H1 (cell line): ENCODE measurements around the gene MYO16. TPM values are rescaled to one million over a fixed set of nuclear protein-coding genes. Genes with fewer than 3 reads are reported as not detected.

ENCODE experiments used
- CTCF ChIA-PET: fragments of 300-600 bp; sonication (Branson Sonifier 250); formaldehyde crosslinking; loops from one replicate; lab custom pipeline; 2021; ENCODE audit not compliant: partially characterized antibody; lab: Charles Lee
- POLR2A ChIA-PET: fragments of 300-600 bp; sonication (Branson Sonifier 250); formaldehyde crosslinking; loops from one replicate; lab custom pipeline; 2021; ENCODE audit warnings: inconsistent platforms; ENCODE audit not compliant: partially characterized antibody; lab: Charles Lee
- DNase-seq, 2 experiments: peaks; one replicate each; pipeline versions ENCODE4 v3.0.0 to v3.0.0-alpha.2; 2010 to 2022; ENCODE audit warnings: low spot score in 2 of 2, low read depth in 1 of 2, mixed read lengths in 1 of 2
- FAIRE-seq: peaks from 2 replicates; lab custom pipeline; 2011; peaks lifted over from hg19 to GRCh38; lab: Jason Lieb, UNC
- H2AFZ ChIP-seq: 2 replicates; pipeline ENCODE4 v1.8.1; 2012; ENCODE audit warnings: low read length, inconsistent platforms
- H2AK5ac ChIP-seq: 2 replicates; pipeline ENCODE4 v1.6.1; 2013; ENCODE audit warnings: low read depth, low read length
- H2BK120ac ChIP-seq: replicated peaks from 2 replicates; pipeline ENCODE3; 2013; ENCODE audit warnings: low read depth, low read length, inconsistent platforms
- H2BK12ac ChIP-seq: 2 replicates; pipeline ENCODE4 v1.6.1; 2013; ENCODE audit warnings: low read depth, low read length
- H2BK15ac ChIP-seq: 2 replicates; pipeline ENCODE4 v1.6.1; 2013; ENCODE audit warnings: low read length
- H2BK20ac ChIP-seq: 2 replicates; pipeline ENCODE4 v1.6.1; 2013; ENCODE audit warnings: low read length
- H2BK5ac ChIP-seq: 2 replicates; pipeline ENCODE4 v1.6.1; 2013; ENCODE audit warnings: low read depth, low read length
- H3K14ac ChIP-seq: 2 replicates; pipeline ENCODE4 v1.6.1; 2013; ENCODE audit warnings: inconsistent platforms; ENCODE audit not compliant: insufficient read length
- H3K18ac ChIP-seq: 2 replicates; pipeline ENCODE4 v1.6.1; 2013; ENCODE audit warnings: low read length; ENCODE audit errors: extremely low read depth
- H3K23ac ChIP-seq: 2 replicates; pipeline ENCODE4 v1.6.1; 2013; ENCODE audit warnings: inconsistent platforms; ENCODE audit not compliant: insufficient read length
- H3K23me2 ChIP-seq: 2 replicates; pipeline ENCODE4 v1.6.1; 2013; ENCODE audit warnings: low read depth, low read length
- H3K27ac ChIP-seq: 2 replicates; pipeline ENCODE4 v1.6.1; 2011; ENCODE audit warnings: low read depth, low read length, inconsistent platforms
- H3K27me3 ChIP-seq, 4 experiments: replicated peaks in 1 of 4; 1 replicate in 1 of 4; 2 replicates in 3 of 4; pipeline versions ENCODE4 v1.6.1 to v1.8.1; 2011 to 2013; ENCODE audit warnings: low read length in 3 of 4, mild to moderate bottlenecking in 3 of 4, inconsistent platforms in 2 of 4, mixed read lengths in 2 of 4, moderate library complexity in 1 of 4; ENCODE audit not compliant: control insufficient read depth in 3 of 4, insufficient read depth in 3 of 4; ENCODE audit errors: extremely low read depth in 1 of 4
- H3K36me3 ChIP-seq, 4 experiments: 2 replicates each; pipeline versions ENCODE4 v1.6.1 to v1.8.1; 2011 to 2013; ENCODE audit warnings: mild to moderate bottlenecking in 4 of 4, low read length in 3 of 4, moderate library complexity in 2 of 4, control low read depth in 1 of 4, inconsistent platforms in 1 of 4; ENCODE audit not compliant: insufficient read depth in 4 of 4, control insufficient read depth in 2 of 4
- H3K4ac ChIP-seq: replicated peaks from 2 replicates; pipeline ENCODE3; 2013; ENCODE audit warnings: low read length, low read depth, mixed read lengths, inconsistent platforms; ENCODE audit not compliant: insufficient read length
- H3K4me1 ChIP-seq, 4 experiments: replicated peaks in 1 of 4; 1 replicate in 1 of 4; 2 replicates in 3 of 4; pipeline versions ENCODE4 v1.6.1 to v1.8.1; 2011 to 2013; ENCODE audit warnings: low read length in 3 of 4, inconsistent platforms in 2 of 4, mixed read lengths in 1 of 4; ENCODE audit not compliant: insufficient read depth in 4 of 4, control insufficient read depth in 3 of 4
- H3K4me2 ChIP-seq, 2 experiments: 2 replicates each; pipeline versions ENCODE4 v1.6.1 to v1.8.1; 2011 to 2013; ENCODE audit warnings: low read depth in 2 of 2, low read length in 2 of 2, control low read depth in 1 of 2, inconsistent platforms in 1 of 2, mild to moderate bottlenecking in 1 of 2; ENCODE audit not compliant: insufficient read depth in 1 of 2
- H3K4me3 ChIP-seq, 4 experiments: fragments of 200-600, 300-600 bp in 1 of 4; sonication (generic), shearing (Covaris generic), sonication (Bioruptor Twin) in 1 of 4; 2 replicates each; pipeline versions ENCODE4 v1.5.1 to v1.8.1; 2011 to 2016; ENCODE audit warnings: low read length in 4 of 4, low read depth in 3 of 4, control low read depth in 2 of 4, inconsistent platforms in 2 of 4, mild to moderate bottlenecking in 2 of 4, mixed read lengths in 1 of 4, moderate library complexity in 1 of 4; ENCODE audit not compliant: insufficient read depth in 2 of 4; ENCODE audit errors: extremely low read depth in 1 of 4
- H3K56ac ChIP-seq: replicated peaks from 2 replicates; pipeline ENCODE3; 2013; ENCODE audit warnings: low read depth, mild to moderate bottlenecking, mixed read lengths, low read length, inconsistent platforms; ENCODE audit not compliant: insufficient read length
- H3K79me1 ChIP-seq: 2 replicates; pipeline ENCODE4 v1.6.1; 2013; ENCODE audit warnings: low read depth, low read length, control low read depth
- H3K79me2 ChIP-seq, 2 experiments: 2 replicates each; pipeline versions ENCODE4 v1.6.1 to v1.8.1; 2012 to 2013; ENCODE audit warnings: low read length in 2 of 2, mild to moderate bottlenecking in 2 of 2, inconsistent platforms in 1 of 2; ENCODE audit not compliant: insufficient read depth in 2 of 2, control insufficient read depth in 1 of 2
- H3K9ac ChIP-seq, 4 experiments: replicated peaks in 1 of 4; 1 replicate in 1 of 4; 2 replicates in 3 of 4; pipeline versions ENCODE4 v1.6.1 to v1.8.1; 2011 to 2013; ENCODE audit warnings: low read depth in 3 of 4, low read length in 3 of 4, control low read depth in 2 of 4, mild to moderate bottlenecking in 2 of 4, moderate library complexity in 2 of 4, inconsistent platforms in 1 of 4; ENCODE audit errors: extremely low read depth in 1 of 4
- H3K9me3 ChIP-seq, 2 experiments: 2 replicates each; pipeline versions ENCODE4 v1.6.1 to v1.8.1; 2012 to 2013; ENCODE audit warnings: mild to moderate bottlenecking in 2 of 2, moderate library complexity in 2 of 2, control low read depth in 1 of 2, inconsistent platforms in 1 of 2, low read depth in 1 of 2, low read length in 1 of 2, mixed read lengths in 1 of 2; ENCODE audit not compliant: insufficient read depth in 2 of 2
- H4K20me1 ChIP-seq, 2 experiments: replicated peaks in 1 of 2; 2 replicates each; pipeline versions ENCODE3 to v1.8.1; 2011 to 2013; ENCODE audit warnings: inconsistent platforms in 2 of 2, low read length in 2 of 2, mild to moderate bottlenecking in 1 of 2; ENCODE audit not compliant: insufficient read depth in 2 of 2, control insufficient read depth in 1 of 2
- H4K5ac ChIP-seq: 2 replicates; pipeline ENCODE4 v1.6.1; 2013; ENCODE audit warnings: low read length, low read depth, mixed read lengths, inconsistent platforms; ENCODE audit not compliant: insufficient read length
- H4K8ac ChIP-seq: 2 replicates; pipeline ENCODE4 v1.8.0; 2013; ENCODE audit warnings: mild to moderate bottlenecking, moderate library complexity, low read length, inconsistent platforms; ENCODE audit not compliant: insufficient read depth; ENCODE audit errors: extremely low read depth
- H4K91ac ChIP-seq: replicated peaks from 2 replicates; pipeline ENCODE3; 2013; ENCODE audit warnings: low read length, mixed read lengths, inconsistent platforms; ENCODE audit not compliant: insufficient read length
- EZH2 ChIP-seq: fragments of 200-600 bp; sonication (generic); IDR thresholded peaks from 2 replicates; pipeline ENCODE4 v1.7.1; 2012; ENCODE audit warnings: low read depth, mild to moderate bottlenecking, moderate library complexity, low read length, inconsistent platforms; ENCODE audit not compliant: severe bottlenecking
- KDM5A ChIP-seq: fragments of 200-600 bp; IDR thresholded peaks from 2 replicates; pipeline ENCODE4 v1.7.1; 2012; ENCODE audit warnings: mild to moderate bottlenecking, low read length, inconsistent platforms, mixed read lengths
- SAP30 ChIP-seq: fragments of 300-600 bp; sonication (generic); IDR thresholded peaks from 2 replicates; pipeline ENCODE4 v1.7.1; 2012; ENCODE audit warnings: low read length, moderate library complexity, mild to moderate bottlenecking, inconsistent platforms; ENCODE audit not compliant: insufficient read depth, insufficient replicate concordance
- SIRT6 ChIP-seq: IDR thresholded peaks from one replicate; pipeline ENCODE4 v1.7.1; 2012; ENCODE audit warnings: low read length, inconsistent platforms
- TCF12 ChIP-seq: IDR thresholded peaks from 2 replicates; pipeline ENCODE4 v1.6.1; 2011; ENCODE audit warnings: low read depth, mild to moderate bottlenecking, low read length
- WGBS, 2 experiments: shearing (Covaris generic) in 1 of 2; methylation state at CpG; one replicate each; pipeline versions ENCODE4 v1.1.6 to v1.1.7; 2013 to 2015; ENCODE audit warnings: low lambda C conversion rate in 2 of 2, mixed read lengths in 2 of 2, inconsistent platforms in 1 of 2, low coverage in 1 of 2, missing lambda C conversion rate in 1 of 2; ENCODE audit not compliant: insufficient replicate concordance in 2 of 2, insufficient coverage in 1 of 2, insufficient read length in 1 of 2; ENCODE audit errors: extremely low coverage in 1 of 2, missing lambda C conversion rate in 1 of 2; 5-methylcytosine and 5-hydroxymethylcytosine counted together
- polyA plus RNA-seq, 7 experiments: library from polyadenylated mRNA; depleted of rRNA in 3 of 7; stranded (reverse) in 5 of 7; unstranded in 2 of 7; fragments of >200 nt in 5 of 7; fragments of 200-250 nt in 2 of 7; gene quantifications; 1 replicate in 5 of 7; 2 replicates in 1 of 7; 4 replicates in 1 of 7; pipeline versions ENCODE4 v1.2.1 to v1.2.3, GENCODE V29; 2011 to 2013; ENCODE audit warnings: missing spikeins in 2 of 7, mixed read lengths in 2 of 7
- total RNA-seq: library from RNA; stranded (reverse); fragmentation: NEBNext Ultra II Directional; extraction: Animal tissue kit (Norgen Biotek cat#: 25700); gene quantifications from 2 replicates; pipeline ENCODE4 v1.2.1, GENCODE V29; 2021

Gene MYO16
- total and polyA plus RNA-seq, 2 of the 8 experiments (the other 6 are each of a cell fraction or from before 2014, with no cell fraction given) = 0.02 to 0.22 TPM

DNA sequence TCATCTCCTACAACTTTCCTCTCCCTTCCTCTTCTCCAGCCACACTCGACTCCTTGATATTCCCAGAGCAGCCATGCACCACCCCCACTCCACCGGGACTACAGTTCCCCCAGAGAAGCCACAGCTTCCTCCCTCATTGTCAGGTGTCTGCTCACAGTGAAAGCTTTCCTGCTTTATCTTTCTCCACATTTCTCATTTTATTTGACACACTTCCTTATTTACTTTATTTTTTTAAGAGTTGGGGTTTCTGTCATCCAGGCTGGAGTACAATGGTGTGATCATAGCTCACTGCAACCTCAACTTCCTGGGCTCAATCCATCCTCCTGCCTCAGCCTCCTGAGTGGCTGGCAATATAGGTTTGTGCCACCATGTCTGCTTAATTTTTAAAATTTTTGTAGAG lies 464.6 kb downstream of the MYO16 start:
- no peak overlapping the region for H3K27ac ChIP-seq
- no peak overlapping the region for H2BK120ac ChIP-seq
- no peak overlapping the region for H3K23ac ChIP-seq
- H4K5ac ChIP-seq = no peak overlapping the region
- H3K4me2 ChIP-seq = no peak overlapping the region
- no peak overlapping the region for H2BK20ac ChIP-seq
- H3K56ac ChIP-seq = no peak overlapping the region
- H3K18ac ChIP-seq = no peak overlapping the region
- no peak overlapping the region for H4K8ac ChIP-seq
- no peak overlapping the region for H2AFZ ChIP-seq
- ChIA-PET POLR2A (no interaction called here), CTCF (interaction anchor here (1.6 kb wide), 1 partner anchor 42 kb away, joined by 4 read pairs; no protein-coding TSS in a partner anchor)
- H3K79me2 ChIP-seq = no peaks in the 10 kb centered on the region
- no peaks in the 10 kb centered on the region for H3K27me3 ChIP-seq
- H2BK12ac ChIP-seq = no peak overlapping the region
- no peak for TF ChIP-seq TCF12
- TF ChIP-seq SIRT6 = no peak
- no peak for TF ChIP-seq SAP30
- TF ChIP-seq EZH2 = no peak
- no peak for TF ChIP-seq KDM5A
- H3K4ac ChIP-seq = no peak overlapping the region
- FAIRE-seq (no peak), DNase-seq (no peak)
- no peaks in the 10 kb centered on the region for H4K20me1 ChIP-seq
- H3K9ac ChIP-seq = no peak overlapping the region
- no peaks in the 10 kb centered on the region for H3K9me3 ChIP-seq
- no peak overlapping the region for H3K4me3 ChIP-seq
- H3K36me3 ChIP-seq = no peaks in the 10 kb centered on the region
- H2BK15ac ChIP-seq = no peak overlapping the region
- no peak overlapping the region for H3K14ac ChIP-seq
- H2AK5ac ChIP-seq = no peak overlapping the region
- H2BK5ac ChIP-seq = no peak overlapping the region
- H4K91ac ChIP-seq = no peak overlapping the region
- no peaks in the 10 kb centered on the region for H3K4me1 ChIP-seq
- 95% methylated on average over 2 of the region's 2 CpGs; no CpG with 5 or more reads in 1 of the 2 experiments for WGBS, 2 experiments
- no peaks in the 10 kb centered on the region for H3K23me2 ChIP-seq
- H3K79me1 ChIP-seq = no peaks in the 10 kb centered on the region
